GM12864 (cell line): ENCODE measurements around the gene TFEB.
A peak's percentile ranks its signal among the peaks of the same experiment; 100 is the strongest.

Experiments used
- DNase-seq: peaks from one replicate; pipeline ENCODE4 v3.0.0-alpha.2; 2011; ENCODE audit warnings: low read depth
- H3K4me3 ChIP-seq: 2 replicates; pipeline ENCODE4 v1.5.1; 2011; ENCODE audit warnings: mild to moderate bottlenecking, low read depth, low read length, control low read depth
- TF ChIP-seq, protein P1 (sequence below): IDR thresholded peaks from 2 replicates; pipeline ENCODE4 v1.5.1; 2011; ENCODE audit warnings: low read depth, mild to moderate bottlenecking, moderate library complexity, low read length, control low read depth, inconsistent platforms; ENCODE audit errors: missing control alignments

The TFEB gene

DNA sequence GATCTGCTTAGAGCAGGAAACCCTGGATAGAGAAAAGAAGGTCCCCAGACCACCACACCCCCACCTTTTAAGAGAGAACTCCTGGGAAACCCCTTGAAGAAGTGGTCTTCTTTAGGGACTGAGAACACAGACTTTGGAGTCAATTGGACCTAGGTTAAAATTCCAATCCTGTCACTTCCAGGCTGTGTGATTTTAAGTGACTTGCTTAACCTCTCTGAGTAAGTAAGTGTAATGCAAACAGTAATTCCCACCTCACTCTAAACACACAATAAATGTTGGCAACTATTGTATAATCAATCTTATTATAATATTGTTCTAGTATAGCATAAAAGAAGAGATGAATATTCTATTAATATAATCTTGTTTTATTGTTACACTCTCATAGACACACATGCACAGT lies 3.3 kb downstream of the TFEB start:
- no peak for DNase-seq
- TF ChIP-seq, protein P1, sequence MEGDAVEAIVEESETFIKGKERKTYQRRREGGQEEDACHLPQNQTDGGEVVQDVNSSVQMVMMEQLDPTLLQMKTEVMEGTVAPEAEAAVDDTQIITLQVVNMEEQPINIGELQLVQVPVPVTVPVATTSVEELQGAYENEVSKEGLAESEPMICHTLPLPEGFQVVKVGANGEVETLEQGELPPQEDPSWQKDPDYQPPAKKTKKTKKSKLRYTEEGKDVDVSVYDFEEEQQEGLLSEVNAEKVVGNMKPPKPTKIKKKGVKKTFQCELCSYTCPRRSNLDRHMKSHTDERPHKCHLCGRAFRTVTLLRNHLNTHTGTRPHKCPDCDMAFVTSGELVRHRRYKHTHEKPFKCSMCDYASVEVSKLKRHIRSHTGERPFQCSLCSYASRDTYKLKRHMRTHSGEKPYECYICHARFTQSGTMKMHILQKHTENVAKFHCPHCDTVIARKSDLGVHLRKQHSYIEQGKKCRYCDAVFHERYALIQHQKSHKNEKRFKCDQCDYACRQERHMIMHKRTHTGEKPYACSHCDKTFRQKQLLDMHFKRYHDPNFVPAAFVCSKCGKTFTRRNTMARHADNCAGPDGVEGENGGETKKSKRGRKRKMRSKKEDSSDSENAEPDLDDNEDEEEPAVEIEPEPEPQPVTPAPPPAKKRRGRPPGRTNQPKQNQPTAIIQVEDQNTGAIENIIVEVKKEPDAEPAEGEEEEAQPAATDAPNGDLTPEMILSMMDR = no peak
- H3K4me3 ChIP-seq = peak overlapping the region; percentile 79

DNA sequence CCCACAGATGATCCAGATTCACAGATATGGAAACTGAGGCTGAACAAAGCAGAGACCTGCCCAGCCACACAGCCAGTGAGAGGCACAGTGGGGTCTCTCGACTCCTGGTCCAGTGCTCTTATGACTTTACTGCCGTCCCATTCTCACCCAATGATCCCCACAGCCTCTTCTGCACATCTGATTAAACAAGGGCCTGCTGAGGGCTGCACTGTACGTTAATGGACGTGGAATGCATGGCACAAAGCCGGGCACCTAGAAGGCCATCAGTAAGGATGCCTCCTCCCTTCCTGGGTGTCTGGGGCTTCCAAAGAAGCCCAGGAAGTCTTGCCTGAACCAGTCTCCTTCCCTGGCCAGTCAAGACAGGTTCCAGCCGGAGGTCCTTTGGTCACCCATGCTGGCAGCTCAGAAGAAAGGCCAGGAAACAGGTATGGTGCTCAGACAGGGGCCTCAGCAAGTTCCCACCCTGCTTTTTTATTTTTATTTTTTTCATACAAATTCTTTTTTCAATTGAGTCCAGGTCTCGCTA lies 3.8 kb downstream of the TFEB start:
- no peak for DNase-seq
- peak overlapping the region; percentile 79 for H3K4me3 ChIP-seq
- TF ChIP-seq, protein P1 = no peak

DNA sequence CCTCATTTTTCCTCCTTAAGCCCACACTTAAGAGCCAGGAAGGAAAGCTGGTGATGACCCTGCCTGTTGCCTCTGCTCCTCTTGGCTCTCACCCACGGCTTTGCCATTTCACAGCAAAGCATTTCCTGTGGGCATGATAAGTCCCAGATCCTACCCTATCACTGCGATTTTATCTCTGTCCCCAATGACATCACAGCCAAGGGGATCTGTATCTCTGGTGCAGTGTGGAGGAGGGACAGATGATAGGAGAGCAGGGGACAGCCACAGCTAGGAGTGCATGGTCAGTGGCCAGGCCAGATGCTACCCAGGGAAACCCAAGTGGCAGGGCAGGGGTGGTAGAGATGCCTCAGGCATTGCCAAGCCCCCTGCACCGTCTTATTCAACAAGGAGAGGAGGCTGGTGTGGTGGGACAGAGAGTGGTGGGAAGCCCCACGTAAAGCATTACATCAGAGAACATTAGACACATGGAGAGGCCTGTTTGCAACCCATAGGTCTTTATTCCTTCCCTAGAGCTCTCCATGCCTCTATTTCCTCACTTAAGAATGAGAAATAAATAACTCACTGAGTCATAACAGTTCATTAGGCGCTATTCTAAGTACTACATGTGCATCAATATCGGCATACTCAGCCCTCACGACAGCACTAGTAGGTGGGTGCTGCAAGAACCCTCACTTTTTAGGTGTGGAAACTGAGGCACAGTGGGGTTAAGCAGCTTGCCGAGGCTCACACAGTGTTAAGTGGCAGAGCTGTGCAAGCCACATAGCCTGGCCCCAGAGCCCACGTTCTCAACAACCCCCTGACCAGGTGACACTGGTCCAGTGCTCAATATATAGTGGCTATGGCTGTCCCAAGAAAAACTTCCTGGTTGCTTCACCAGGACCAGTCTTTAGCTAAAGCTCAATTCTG lies 4.6 kb downstream of the TFEB start:
- DNase-seq = no peak
- TF ChIP-seq, protein P1 = no peak
- H3K4me3 ChIP-seq = peak overlapping the region; percentile 79

DNA sequence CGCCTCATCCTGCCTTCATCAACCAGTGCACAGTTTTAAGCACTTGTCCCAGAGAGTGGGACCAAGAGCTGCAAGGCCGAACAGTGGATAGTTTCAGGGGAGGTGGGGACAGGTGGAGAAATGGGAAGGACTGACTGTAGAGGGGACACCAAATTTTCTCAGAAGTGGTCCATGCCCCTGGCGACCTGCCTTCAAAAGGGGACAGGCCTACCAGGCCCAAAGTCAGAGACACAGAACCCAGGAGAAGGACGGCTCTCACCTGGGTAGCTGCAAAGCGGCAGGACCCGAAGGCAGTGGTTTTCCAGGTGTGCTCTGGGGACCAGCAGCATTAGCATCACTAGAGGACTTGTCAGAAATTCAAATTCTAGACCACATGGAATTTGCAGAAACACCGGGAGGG lies 5.8 kb downstream of the TFEB start:
- no peak for DNase-seq
- H3K4me3 ChIP-seq = peak overlapping the region; percentile 79; the same call in 1 of the 2 replicates
- TF ChIP-seq, protein P1 = no peak

DNA sequence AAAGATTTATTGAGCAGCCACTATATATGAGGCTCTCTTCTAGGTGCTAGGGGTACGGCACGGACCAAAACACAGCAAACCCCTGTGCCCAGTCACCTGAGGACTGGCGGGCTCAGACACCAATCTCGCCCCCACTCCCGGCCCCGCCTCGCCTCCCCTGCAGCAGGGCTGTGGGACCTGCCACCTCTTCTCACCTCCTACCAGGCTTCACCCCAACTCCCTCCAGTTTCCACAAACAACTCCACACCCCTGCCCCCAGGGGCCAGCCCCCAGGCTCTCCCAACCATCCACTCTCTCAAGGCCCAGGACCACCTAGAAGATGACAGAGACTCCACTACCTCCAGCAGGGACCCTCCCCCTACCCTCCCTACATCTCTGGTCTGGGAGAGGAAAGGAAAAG lies 6.5 kb downstream of the TFEB start:
- TF ChIP-seq, protein P1 = no peak
- peak overlapping the region; percentile 79 for H3K4me3 ChIP-seq
- no peak for DNase-seq

DNA sequence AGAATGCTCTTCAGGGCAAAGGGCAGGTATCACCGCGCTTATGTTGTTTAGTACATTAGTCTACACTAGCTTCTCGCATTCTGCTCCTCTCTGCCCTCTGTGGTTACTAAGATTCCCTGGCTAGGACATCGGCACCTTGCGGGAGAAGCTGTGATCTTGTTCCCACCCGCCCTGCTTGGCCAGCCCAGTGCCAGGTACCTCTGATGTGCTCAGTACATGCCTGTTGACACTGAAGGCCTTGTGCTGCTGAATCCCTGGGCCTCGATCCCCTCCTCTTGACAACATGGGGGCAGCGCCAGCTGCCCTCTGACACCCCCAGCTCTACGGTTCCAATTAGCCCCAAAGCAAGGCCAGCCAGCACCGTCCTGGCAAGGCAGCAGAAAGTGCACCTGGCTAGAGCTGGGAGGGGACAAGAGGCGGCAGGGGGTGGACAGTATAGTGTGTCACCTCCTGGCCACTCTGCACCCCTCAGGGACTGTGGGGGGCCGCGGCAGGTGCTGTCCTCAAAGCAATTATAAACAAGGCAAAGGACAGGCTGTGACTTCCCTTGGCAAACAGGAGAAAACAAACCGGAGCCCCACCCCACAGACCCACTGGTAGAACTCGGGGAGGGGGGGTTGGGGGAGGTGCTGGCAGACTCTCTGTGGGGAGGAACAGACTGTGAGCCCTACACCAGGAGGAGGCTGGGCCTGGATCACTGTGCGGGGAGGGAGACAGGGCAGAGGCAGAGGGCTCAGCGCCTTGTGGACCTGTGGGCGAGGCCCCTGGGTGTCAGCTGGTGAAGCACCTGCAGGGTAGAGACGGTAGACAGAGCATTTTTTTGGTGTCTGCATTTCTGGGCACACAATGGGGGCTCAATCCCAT lies 7.1 kb downstream of the TFEB start:
- no peak for DNase-seq
- TF ChIP-seq, protein P1 = no peak

More for the DNA sequence above, 7.1 kb downstream of the TFEB start:
- H3K4me3 ChIP-seq = peak overlapping the region; percentile 79
